HG02840 (cell line): ENCODE results near the gene PCDHA10.

Experiments
- ATAC-seq: cut with Tn5 transposase; IDR thresholded peaks from one replicate; pipeline ENCODE4 v1.9.1; 2021; ENCODE audit warnings: mild to moderate bottlenecking, moderate library complexity, moderate number of reproducible peaks; ENCODE audit not compliant: unreplicated experiment, low FRiP score

Gene PCDHA10

DNA sequence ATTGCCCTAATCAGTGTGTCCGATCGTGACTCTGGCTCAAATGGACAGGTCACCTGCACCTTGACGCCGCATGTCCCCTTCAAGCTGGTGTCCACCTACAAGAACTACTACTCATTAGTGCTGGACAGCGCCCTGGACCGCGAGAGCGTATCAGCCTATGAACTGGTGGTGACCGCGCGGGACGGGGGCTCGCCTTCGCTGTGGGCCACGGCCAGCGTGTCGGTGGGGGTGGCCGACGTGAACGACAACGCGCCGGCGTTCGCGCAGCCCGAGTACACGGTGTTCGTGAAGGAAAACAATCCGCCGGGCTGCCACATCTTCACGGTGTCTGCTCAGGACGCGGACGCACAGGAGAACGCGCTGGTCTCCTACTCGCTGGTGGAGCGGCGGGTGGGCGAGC is 27.7 kb downstream of the PCDHA10 start:
- ATAC-seq: no peak

DNA sequence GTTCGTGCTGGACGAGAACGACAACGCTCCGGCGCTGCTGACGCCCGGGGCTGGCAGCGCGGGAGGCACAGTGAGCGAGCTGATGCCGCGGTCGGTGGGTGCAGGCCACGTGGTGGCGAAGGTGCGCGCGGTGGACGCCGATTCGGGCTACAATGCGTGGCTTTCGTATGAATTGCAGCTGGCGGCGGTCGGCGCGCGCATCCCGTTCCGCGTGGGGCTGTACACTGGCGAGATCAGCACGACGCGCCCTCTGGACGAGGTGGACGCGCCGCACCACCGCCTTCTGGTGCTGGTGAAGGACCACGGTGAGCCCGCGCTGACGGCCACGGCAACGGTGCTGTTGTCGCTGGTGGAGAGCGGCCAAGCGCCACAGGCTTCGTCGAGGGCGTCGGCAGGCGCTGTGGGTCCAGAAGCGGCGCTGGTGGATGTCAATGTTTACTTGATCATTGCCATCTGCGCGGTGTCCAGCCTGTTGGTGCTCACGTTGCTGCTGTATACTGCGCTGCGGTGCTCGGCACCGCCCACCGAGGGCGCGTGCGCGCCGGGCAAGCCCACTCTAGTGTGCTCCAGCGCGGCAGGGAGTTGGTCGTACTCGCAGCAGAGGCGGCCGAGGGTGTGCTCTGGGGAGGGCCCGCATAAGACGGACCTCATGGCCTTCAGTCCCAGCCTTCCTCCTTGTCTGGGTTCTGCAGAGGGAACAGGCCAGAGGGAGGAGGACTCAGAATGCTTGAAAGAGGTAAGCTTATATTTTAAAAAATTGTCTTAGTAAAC is 28.4 kb downstream of the PCDHA10 start:
- ATAC-seq: no peak

DNA sequence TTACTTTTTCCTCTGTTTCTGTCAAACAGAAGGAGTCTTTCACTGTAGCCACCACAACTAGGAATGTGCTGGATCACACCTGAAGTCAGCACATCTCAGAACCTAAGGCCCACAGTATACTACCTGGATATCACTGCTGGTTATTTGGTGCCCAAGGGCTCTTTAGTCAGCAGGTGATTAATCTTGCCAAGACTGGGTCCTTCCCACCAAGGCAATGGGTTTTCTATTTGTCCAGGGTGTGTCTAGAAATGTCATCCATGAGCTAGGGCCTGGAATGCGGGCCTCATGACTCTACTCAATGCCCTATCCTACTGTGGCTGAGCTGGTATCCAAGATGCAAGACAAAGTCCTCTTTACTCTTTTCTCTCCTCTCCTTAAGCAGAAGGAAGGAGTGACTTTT is 60.6 kb downstream of the PCDHA10 start:
- ATAC-seq: no peak
